ENCODE results near the gene ART1. TPM values are rescaled to one million over a fixed set of nuclear protein-coding genes. Genes with fewer than 3 reads are reported as not detected.
"Not testable (repeated sequence)": the region's sequence is repeated elsewhere in the genome, so short reads cannot be mapped to it uniquely, and the experiment has no call there.

Gene ART1
- total RNA-seq, 1 donor from 2014 or later = not detected

- DNase-seq (ENCODE audit: low spot score) = no peak
These were observed 12.8 kb upstream of the ART1 start for GRCh38 chr11:3632070-3632660.

GRCh38 chr11:3635641-3636375 is 9.1 kb upstream of the ART1 start:
- no peak for DNase-seq (ENCODE audit: low spot score)

- DNase-seq (ENCODE audit: low spot score) = no peak
These were observed 7.7 kb upstream of the ART1 start for GRCh38 chr11:3637201-3637600.

GRCh38 chr11:3638513-3638912 is 6.4 kb upstream of the ART1 start:
- no peak for DNase-seq (ENCODE audit: low spot score)

GRCh38 chr11:3639841-3640240 is 5.1 kb upstream of the ART1 start:
- DNase-seq (ENCODE audit: low spot score) = no peak

- DNase-seq (ENCODE audit: low spot score) = no peak
These were observed 3.7 kb upstream of the ART1 start for GRCh38 chr11:3641191-3641590.

GRCh38 chr11:3641701-3642070 is 3.2 kb upstream of the ART1 start, which contains the start of gene ART5:
TSS of gene ART5 (minus strand) at chr11:3641992. CDS start at chr11:3641862, 130 bp downstream.
- DNase-seq (ENCODE audit: low spot score) = no peak

- DNase-seq (ENCODE audit: low spot score) = peak; percentile 73
These were observed 2.6 kb upstream of the ART1 start for GRCh38 chr11:3642071-3642951.

- DNase-seq (ENCODE audit: low spot score) = not testable (repeated sequence)
These were observed 1.8 kb upstream of the ART1 start for GRCh38 chr11:3643102-3643546.

GRCh38 chr11:3645552-3645951 is 624 bp downstream of the ART1 start:
- no peak for DNase-seq (ENCODE audit: low spot score)

GRCh38 chr11:3648843-3649242 is 3.9 kb downstream of the ART1 start:
- DNase-seq (ENCODE audit: low spot score) = not testable (repeated sequence)

- not testable (repeated sequence) for DNase-seq (ENCODE audit: low spot score)
These were observed 4.4 kb downstream of the ART1 start for GRCh38 chr11:3649374-3649773.

GRCh38 chr11:3652514-3652913 is 7.6 kb downstream of the ART1 start:
- not testable (repeated sequence) for DNase-seq (ENCODE audit: low spot score)

- DNase-seq (ENCODE audit: low spot score) = no peak
These were observed 10.6 kb downstream of the ART1 start for GRCh38 chr11:3655547-3655946.

GRCh38 chr11:3657331-3657730 is 12.4 kb downstream of the ART1 start:
- DNase-seq (ENCODE audit: low spot score) = not testable (repeated sequence)

GRCh38 chr11:3658252-3658651 is 13.3 kb downstream of the ART1 start:
- no peak for DNase-seq (ENCODE audit: low spot score)

GRCh38 chr11:3659595-3660515 is 14.9 kb downstream of the ART1 start:
- no peak for DNase-seq (ENCODE audit: low spot score)

- no peak for DNase-seq (ENCODE audit: low spot score)
These were observed 16.0 kb downstream of the ART1 start for GRCh38 chr11:3660960-3661359.

- DNase-seq (ENCODE audit: low spot score) = no peak
These were observed 17.9 kb downstream of the ART1 start for GRCh38 chr11:3662856-3663255.

GRCh38 chr11:3664032-3664630 is 19.2 kb downstream of the ART1 start:
- no peak for DNase-seq (ENCODE audit: low spot score)
